Stomach (tissue), 4 donors: Measurements from ENCODE around the gene UCK2.

Experiments
- EP300 ChIP-seq: sonication (generic); formaldehyde crosslinking; IDR thresholded peaks from one replicate; pipeline ENCODE4 v1.6.1; 2017; ENCODE audit warnings: antibody characterized with exemption
- POLR2A ChIP-seq, 4 donors: fragments of 450-650 bp; IDR thresholded peaks; one replicate each; pipeline ENCODE4 v1.6.1; 2016; ENCODE audit warnings: antibody characterized with exemption in 4 of 4, control low read depth in 2 of 4, mild to moderate bottlenecking in 1 of 4, moderate library complexity in 1 of 4
- POLR2AphosphoS5 ChIP-seq, 3 donors: sonication (generic); formaldehyde crosslinking; IDR thresholded peaks; one replicate each; pipeline ENCODE4 v1.6.1; 2016; ENCODE audit warnings: antibody characterized with exemption in 3 of 3
- TF ChIP-seq, protein P1 (sequence below), 7 experiments: fragments of 450-650 bp in 4 of 7; fragments of 200-600 bp in 3 of 7; sonication (generic) in 3 of 7; IDR thresholded peaks; one replicate each; pipeline ENCODE4 v1.5.1; 2016 to 2019; ENCODE audit warnings: antibody characterized with exemption in 7 of 7, control low read depth in 2 of 7, mild to moderate bottlenecking in 1 of 7

DNA sequence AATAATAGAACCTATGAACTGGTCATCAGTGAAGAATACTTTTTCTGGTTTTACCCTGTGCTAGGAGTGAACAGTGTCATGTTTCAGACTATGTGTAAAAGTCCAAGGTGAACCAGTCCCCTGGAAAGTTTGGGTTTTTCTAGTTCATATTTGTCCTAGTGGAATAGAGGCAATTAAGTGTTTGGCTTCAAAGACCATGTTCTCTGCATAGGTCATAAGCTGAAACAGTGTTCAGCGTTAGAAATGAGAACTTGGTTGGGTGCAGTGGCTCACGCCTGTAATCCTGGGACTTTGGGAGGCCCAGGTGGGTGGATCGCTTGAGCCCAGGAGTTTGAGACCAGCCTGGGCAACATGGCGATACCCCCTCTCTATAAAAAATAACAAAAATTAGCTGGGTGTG is 77.5 kb downstream of the UCK2 start:
- TF ChIP-seq, protein P1, sequence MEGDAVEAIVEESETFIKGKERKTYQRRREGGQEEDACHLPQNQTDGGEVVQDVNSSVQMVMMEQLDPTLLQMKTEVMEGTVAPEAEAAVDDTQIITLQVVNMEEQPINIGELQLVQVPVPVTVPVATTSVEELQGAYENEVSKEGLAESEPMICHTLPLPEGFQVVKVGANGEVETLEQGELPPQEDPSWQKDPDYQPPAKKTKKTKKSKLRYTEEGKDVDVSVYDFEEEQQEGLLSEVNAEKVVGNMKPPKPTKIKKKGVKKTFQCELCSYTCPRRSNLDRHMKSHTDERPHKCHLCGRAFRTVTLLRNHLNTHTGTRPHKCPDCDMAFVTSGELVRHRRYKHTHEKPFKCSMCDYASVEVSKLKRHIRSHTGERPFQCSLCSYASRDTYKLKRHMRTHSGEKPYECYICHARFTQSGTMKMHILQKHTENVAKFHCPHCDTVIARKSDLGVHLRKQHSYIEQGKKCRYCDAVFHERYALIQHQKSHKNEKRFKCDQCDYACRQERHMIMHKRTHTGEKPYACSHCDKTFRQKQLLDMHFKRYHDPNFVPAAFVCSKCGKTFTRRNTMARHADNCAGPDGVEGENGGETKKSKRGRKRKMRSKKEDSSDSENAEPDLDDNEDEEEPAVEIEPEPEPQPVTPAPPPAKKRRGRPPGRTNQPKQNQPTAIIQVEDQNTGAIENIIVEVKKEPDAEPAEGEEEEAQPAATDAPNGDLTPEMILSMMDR (IDR thresholded peaks at IDR 0.05), result no peak
- no peak for TF ChIP-seq EP300
- no peak for TF ChIP-seq POLR2AphosphoS5 (IDR thresholded peaks at IDR 0.05)
- no peak for TF ChIP-seq POLR2A (IDR thresholded peaks at IDR 0.05)
